Stimulated activated CD4-positive, alpha-beta T cell treated with anti-CD3 and anti-CD28 coated beads, Interleukin-1b, Interleukin-23, amount 100 ng/mL, for 24 hours (primary cell): ENCODE results near the gene CACNA2D2.

Experiments used
- DNase-seq, 4 experiments: peaks; one replicate each; pipeline ENCODE4 v3.0.0-alpha.2; 2020; ENCODE audit warnings: low read depth in 4 of 4, low spot score in 1 of 4

CACNA2D2 gene

DNA sequence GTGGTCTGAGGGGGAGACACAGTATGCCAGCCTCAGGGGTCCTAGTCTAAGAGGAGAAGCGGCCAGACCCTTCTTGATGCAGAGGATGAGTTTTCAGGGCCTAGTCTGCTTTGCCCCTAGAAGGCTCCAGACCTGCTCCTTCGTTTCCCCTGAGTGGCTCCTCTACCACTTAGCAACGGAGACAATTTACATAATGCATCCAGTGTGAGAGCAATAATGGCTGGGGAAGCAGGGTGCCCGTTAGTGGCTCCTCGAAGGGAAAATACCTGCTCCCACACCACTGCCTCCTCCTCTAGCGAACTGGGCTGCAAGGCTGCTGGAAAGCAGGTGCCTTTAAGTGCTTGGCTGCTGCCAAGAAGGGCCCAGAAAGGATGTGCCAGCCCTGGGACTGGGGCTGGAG is 38.9 kb downstream of the CACNA2D2 start:
- DNase-seq = no peak

DNA sequence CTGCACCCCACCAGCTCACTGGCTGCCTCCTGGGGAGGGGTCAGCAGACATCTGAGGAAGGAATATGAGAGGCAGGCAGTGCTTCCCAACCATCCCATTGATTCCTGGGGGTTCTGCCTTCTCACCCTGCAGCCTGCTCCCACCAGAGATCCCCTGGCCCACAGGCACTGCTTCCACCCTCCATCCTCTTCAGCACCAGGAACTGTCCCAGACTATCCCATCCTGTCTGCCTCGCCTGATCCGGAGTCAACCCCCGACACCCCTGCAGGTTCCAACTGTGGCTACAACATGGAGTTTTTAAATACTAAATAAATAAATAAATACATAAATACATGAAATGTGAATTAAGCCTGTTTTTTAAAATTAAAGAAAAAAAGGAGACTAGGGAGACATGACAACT is 43.6 kb downstream of the CACNA2D2 start:
- DNase-seq = no peak

DNA sequence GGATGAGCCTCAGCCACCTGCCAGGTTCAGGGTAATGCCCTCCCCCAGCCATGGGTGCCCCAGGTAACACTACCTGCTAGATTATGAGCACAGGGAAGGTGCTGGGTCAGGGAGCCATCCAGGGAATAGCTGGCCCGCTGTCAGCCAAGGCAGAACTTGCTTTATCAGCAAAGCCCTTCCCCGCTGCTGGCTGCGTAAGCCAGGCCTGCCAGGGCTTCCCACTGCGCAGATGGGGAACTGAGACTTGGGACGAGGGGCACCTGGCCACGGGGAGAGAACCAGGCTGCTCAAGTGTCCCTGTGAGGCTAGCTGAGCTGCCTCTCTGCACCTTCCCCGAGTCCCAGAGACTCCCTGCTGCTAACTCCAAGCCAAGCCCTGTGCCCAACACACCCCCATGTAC is 45.4 kb downstream of the CACNA2D2 start:
- no peak for DNase-seq

DNA sequence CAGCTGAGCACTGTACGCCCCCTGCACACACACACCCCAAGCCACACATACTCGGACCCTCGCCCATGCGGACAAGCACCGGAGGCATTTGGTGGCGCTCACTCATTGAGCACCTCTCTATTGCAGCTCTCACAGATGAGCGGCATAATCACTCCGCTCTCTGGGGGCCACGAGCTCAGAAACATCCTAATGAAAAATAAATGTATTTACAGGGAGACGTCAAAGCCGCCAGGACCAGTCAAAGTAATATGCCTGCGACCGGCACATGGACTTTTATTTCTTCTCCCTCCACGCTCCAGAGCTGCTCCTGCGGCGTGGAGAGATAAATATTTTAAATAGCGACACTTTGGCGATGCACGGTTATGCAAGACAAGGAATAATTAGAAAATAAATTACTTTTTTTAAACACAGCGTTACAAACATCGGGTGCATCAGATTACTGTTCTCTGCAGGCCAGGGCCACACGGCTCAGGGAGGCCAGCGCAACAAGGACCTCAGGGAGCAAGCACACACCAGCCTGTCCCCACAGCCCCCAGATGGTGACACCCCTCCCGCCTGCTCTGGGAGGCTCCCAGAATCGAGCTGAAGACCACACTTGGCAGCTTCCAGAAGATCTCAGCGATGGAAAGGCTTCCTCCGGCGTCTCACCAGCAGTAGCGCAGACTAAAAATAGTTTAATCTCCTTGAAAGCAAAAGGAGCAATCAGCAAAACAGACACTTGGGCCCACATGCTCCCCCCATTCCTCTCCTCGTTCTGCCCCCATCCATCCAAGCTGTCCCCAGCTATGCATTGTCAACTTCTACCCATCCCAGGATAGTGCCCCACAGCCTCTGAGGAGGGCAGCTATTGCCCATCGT is 48.0 kb downstream of the CACNA2D2 start:
- no peak for DNase-seq

DNA sequence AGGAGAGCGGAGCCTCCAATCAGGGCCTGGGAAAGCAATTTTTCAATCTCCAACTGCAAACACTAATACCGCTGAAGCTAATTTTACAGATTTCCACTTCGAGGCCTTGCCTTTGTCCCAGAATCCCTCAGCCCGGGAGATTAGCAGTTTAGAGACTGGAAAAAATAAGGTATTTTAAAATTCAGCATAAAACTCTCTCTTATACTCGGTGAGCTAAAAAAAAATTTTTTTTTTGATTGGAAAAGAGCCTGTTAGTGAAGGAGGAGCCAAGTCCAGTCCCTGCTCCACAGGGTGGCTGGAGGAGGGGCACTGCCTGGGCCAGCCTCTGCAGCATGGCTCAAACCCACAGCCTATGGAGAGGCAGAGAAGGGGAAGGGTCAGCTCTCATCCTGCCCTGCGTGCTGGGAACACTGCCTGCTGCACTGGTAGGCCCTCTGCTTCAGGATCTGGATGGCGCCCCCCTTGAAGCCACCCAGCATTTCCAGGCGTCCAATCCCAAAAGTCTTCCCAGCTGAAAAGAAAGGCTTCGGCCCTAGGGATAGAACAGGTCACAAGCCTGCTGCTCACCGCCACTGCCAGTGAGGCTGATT is 48.9 kb downstream of the CACNA2D2 start:
- no peak for DNase-seq

DNA sequence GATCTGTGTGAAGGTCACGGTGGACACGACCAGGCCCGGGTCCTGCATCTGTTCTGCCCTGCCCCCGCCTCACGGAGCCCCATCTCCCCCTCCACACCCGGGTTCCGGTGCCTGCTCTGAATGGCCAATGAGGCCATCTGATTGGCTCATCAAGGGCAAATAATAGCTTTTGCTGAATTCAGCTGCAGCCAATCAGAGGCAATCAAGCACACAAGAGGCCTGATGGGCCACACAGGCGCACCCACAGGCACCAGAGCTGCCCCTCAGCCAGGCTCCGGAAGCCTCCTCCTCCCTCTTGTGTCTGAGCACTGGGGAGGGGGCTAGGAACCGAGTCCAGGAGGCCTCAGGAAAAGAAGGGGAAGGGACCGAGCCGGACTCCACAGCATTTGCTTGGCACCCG is 49.5 kb downstream of the CACNA2D2 start:
- no peak for DNase-seq

DNA sequence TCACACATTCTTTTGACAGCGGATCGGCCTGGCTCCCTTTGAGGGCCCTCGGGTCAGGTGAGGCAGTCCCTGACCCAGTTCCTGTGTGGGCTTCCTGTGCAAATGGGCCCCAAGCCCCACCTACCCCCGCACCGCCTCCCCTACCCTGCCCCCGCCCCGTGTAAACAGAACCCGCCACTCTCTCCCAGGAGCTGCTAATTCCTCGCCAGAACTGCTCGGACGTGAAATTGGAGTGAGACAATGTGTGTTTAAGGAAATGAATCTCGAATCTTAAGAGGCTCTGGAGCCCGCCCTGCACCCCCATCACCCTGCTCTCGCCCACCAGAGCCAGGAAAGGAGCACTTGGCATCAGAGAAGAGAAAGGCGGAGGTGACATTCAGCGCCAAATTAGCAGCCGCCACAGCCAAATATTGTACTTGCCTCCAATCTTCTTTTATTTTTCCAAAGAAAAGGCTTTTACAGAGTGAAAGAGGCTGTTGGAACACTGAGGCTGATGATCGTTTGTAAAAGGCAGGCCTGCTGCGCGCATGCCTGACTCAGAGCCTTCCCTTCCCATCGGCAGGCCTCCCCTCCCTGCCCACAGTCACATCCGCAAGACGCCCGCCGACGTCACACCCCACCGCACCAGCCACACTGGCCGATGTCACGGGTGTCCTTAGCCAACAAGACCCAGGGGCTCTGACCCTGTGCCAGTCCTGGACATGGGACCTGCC is 53.1 kb downstream of the CACNA2D2 start:
- DNase-seq = peak; percentile 12 to 62 (median 26)

DNA sequence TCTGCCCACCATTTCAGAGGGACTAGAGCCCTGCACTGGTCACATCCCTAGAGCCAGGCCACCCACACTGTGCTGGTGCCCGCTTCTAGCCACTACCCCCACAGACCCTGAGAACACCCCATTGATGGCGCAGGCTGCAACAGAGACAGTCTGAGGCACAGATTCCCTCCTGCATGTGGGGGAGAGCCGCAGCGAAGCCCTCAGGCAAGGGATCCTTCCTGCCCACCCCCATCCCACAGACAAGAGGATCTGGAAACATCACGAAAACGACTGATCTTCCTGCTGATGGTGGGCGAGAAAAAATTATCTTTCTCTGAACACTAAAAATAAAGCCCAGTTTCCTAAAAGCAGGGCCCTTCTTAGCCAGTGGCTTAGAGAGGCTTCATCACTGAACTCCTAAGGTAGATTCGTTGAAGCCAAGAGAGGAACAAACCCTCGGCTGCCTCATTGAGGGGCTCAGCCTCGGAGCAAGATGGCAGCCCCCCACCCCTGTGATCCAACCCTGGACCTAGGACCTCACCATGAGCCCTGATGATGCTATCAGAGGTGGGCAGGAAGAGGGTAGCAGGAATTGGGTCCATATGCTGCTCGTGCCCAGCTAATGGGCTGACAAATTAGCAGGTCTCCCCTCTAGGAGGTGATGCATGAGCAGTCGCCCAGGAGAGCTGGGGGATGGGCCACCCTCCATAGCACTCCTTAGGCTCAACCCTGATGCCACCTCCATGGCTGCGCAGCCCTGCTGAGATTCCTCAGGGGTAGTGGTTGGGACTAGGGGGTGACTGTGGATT is 54.5 kb downstream of the CACNA2D2 start:
- no peak for DNase-seq

DNA sequence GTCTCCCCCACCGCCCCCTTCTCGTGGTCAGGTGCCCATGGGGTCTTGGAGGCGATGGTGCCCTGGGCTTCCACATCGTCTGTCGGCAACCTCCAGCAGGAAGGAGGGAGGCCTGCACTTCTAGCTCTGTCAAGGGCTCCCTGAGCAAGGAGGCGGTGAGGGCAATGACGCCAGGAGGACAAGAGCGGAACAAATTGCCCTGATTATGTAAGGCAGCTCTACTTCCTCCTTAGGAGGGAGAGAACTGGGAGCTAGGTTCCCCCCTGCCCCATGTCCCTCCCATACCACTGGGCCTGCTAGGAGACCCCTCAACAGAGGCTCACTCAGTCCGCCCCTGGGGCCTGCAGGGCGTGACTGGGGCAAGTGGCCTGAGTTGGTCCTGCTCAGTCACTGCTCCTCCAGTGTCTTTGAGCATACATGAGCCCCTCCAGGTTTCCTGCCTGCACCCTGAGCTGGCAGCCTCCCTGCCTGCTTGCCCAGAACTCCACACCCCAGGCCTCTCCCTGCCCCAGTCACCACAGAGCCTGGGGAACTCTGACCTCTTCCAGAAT is 56.1 kb downstream of the CACNA2D2 start:
- DNase-seq = no peak

DNA sequence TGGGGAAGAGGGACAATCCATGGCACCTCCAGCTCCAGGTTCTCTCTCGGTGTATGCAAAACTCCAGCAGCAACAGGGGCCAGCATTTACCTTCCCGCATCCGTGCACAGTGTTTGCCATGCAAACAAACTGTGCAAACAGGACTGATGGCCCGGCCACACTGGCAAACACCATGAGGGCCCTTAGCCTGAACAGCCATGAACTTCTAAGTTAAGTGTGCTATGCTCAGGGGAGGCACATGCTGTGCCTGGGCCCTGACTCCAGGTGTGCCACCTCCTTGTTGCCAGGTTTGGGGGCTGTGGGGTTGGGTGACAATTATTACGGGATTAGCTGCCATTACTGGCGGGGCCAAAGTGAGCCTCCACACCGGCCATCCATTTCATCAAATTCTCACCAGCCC is 57.5 kb downstream of the CACNA2D2 start:
- no peak for DNase-seq

DNA sequence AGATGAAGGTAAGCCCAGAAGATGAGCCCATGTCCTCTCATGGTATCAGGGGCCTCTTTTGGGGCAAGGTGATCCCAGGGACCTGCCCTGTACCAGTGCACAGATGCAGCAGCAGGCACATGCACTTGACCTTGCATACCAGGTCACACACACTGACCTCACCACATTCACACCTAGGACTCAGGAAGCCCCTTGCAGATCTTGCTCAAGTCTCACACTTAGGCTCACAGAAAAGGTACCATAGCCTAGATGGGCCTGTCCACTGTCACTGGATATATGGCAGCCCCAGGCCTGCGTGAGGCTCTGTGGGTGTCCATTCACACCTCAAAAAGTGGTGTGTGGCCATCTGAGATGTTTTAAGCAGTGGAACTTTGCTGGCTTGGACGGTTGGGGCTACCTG is 58.7 kb downstream of the CACNA2D2 start:
- DNase-seq = no peak

DNA sequence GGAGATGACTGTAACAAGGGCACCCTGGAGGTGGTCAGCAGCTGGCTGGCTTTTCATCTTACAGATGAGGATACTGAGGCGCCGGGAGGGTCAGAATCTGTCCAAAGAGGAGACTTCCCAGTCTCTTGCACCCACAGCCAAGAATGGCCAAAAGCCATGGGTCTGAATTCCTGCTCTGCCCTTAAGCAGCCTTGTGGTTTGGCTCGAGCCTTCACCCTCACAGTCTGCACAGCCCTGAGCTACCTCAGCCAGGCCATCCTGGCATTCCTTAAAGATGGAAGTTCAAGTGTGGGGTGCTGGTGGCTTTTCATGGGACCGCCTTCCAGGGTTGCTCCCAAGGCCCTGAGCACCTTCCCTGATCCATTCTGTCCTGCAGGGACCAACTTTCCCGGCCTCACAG is 59.2 kb downstream of the CACNA2D2 start:
- no peak for DNase-seq

DNA sequence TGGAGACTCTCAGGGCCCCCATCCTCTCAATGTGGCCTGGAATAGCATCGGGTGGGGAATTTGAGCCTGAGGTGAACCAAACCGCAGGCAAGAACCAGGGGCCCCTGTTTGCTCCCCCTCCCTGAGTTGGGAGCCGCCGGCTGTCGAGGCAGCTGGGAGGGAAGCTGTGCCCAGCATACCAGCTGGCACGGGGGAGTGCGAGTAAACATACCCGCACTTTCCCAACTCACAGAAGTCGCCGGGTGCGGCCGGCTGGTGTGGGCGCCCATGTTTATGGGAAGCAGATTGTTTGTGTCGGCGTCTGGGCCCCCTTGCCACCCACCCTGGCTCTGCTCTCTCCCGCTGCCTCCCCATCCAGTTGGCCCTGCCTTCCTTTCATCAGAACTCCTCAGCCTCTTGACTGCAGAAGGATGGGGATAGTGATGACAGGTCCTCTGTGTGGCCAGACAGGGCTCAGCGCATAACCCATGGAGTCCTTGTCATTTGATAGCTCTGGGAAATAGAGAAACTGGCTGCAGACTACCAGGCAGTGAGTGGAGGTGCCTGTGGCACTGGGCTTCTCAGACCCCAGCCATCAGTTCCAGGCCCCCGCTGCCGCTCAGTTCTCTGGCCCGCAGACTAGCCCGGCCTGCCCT is 60.4 kb downstream of the CACNA2D2 start:
- DNase-seq = no peak

DNA sequence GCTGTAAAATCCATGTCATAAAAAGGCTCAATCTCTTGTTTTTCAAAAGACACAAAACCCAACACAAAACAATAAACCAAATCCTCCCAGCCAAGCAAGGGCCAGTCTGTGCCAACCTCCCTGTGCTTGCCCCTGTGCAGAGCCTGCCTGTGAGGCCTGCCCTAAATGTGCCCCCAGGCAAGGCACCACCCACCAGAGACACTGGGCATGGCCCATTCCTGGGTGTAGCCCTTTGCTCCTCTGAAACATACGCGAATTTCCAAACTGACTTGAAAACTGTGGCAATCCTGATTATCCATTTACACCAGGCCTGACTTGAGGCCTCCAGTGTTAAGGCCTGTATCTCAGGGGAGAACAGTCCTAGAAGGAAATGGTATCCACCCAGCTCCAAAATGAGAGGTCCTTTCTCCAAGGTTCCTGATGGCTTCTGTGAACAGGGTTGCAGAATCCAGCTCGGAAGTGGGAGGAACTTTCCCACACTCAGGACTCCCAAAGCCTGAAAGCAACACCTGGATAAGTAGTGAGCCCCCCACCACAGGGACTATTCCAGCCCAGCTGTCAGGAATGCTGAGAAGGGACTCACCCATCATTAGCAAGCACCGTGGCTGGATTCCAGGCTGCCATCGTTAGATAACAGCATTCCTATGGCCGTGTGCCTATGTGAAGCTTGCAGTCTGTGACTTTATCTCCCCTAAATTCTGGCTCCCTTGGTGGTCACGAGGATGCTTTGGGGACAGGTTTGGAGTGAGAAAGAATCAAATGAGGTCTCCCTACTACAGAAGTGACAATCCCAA is 61.8 kb downstream of the CACNA2D2 start:
- no peak for DNase-seq

DNA sequence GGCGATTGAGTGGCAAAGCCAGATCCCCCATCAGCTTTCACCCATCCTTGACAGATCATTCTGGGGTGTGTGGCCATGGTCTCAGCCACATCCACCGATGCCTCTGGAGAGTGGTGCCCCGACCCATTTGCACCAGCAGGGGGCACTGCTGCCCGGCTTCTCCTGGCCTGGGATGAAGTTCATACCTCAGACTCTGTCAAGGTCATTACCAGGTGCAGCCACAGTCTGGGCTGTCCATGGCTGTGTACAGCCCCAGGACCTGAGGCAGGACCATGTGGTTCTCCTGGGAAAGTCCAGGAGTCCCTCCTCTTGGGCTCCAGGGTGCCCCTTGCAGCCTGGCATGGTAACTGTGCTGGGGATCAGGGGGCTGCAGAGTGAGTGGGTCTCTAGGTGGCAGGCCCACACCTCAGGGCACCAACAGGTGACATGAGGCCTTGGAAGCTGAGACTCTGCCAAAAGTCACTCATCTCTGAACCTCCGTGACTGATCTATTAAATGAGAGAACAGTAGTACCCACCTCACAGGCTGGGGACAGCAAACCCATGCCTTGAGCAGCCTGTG is 67.2 kb downstream of the CACNA2D2 start:
- peak; percentile 44 to 63 (median 56) for DNase-seq

DNA sequence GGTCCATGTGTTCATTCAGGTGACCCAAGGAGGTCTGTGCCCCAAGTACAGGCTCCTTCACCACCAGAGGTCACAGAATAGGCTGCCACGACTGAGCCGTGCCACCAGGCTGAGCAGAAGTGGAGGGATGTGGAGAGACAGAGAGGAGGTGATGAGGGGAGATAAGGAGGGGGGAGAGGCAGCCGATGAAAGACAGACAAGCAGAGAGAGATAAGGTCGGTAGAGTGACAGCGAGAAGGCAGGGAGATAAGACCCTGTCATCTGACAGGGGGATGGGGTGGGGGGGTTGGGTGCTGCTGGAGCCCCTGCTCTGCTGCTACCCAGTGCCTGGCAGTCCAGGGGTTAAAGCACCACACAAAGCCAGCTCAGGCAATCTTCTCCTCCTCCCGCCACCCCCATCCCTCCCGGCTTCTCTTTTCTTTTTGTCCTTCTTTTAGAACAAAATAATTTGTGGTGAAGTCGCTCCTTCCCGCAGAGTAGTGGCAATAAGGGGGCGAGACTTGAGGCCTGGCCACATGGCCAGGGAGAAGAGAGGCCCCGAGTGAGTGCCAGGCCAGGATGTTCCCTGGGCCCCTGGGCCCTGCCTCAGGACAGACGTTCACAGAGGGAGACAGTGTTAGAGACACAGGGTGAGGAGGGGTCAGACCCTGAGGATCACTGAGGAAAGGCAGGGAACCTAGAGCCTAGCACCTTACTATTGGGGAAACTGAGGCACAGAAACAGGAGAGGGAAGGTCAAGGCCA is 67.9 kb downstream of the CACNA2D2 start:
- no peak for DNase-seq

DNA sequence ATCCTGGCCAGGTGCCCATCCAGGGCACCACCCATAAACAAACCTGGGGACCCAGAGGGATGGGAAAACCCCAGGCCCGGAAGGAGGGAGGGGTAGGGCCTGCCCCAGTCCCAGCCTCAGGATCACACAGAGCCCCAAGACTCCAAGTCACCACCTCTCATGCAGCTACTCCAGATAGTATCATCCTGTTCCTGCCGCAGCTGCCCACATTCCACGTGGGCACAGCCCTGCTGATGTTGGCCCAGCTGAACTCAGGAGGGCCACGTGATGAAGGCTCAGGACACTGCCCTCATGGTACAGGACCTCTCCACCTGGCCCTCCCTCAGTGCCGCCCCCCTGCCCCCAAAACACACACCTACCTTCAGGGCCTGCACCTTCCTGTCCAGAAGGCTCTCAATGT is 69.5 kb downstream of the CACNA2D2 start:
- no peak for DNase-seq

DNA sequence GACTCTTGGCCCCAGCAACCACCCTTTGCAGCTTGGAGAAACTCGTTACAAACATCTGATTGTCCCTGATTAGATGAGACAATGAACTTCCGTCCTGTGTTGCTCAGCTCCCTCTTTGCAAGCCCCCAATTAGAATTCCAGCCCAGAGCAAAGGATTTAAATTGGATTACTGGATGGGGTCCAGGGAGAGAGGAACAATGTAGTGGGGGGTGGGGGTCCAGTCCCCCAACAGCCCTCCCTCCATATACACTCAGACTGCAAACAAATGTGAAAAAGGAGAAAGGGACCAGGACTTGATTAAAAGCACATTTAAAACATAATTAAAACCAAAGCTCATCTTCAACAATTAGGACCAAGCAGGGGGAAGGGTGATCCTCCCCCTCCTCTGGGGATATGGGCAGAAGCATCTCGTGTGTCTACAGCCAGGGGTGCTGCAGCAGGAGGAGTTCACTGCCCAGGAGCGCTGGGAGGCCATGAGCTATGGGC is 72.4 kb downstream of the CACNA2D2 start:
- no peak for DNase-seq

DNA sequence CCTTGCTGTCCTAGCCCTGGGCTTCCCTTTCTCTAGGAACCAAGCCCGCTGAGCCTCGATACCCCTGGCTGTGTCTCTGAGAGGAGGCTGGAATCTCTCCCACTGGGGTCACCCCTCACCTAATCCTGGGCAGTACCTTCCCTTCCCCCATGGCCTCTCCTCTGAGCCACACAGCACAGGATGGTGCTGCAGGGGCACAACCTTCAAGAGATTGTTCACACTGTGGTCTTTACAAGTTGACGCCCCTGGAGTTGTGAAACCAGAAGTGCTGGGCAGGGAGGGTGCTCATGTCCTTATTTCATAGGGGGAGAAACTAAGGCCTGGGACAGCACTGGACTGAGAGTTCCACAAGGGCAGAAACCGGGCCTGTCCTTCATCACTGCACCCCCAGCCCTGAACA is 73.2 kb downstream of the CACNA2D2 start:
- no peak for DNase-seq
